Globus pallidus (tissue), 1 donor: ENCODE results near the gene SETBP1.

Experiments used
- DNase-seq: peaks from one replicate; pipeline ENCODE4 v3.0.0-alpha.2; 2015; ENCODE audit warnings: low spot score

SETBP1 gene

DNA sequence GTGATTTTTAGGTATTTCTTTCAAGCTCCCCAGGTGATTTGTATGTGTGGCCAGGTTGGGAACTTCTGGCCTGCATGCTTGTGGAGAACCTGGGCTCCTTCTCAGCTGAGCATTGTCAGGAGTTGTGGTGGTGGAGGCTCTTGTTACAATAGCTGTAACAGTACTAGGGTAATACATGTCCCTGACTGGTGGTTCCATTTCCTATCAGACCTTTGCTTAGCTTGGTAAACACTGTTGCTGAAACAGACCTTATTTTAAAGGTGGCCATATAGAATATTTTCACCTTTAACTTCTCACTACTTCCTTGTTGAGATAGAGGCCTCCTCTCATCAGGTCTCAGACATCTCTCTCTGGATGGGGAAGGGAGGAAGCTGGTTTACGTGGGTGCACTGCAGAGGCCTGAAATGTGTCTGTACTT is 79.2 kb downstream of the SETBP1 start:
- no peak for DNase-seq

GRCh38 chr18:44761812-44762211 is 81.1 kb downstream of the SETBP1 start:
- no peak for DNase-seq

- no peak for DNase-seq
Observed at GRCh38 chr18:44763327-44763726, 82.6 kb downstream of the SETBP1 start.

DNA sequence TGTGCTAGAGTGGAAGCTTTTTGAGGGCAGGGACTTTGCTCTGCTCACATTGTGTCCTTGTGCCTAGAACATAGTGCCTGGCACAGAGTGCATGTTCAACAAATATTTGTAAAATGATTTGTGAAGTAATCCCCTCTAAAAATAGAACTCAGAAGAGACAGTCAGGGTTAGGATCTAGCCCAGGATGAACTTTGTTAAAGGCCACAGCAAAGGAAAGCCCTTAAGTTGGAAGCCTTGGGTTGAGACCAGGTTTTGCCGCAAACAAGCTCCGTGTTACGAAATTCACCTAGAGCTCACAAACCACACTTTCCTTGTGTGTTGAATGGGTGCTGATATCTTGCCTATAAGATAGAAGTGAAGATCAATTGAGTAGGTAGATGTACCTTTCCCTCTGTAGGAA is 84.2 kb downstream of the SETBP1 start:
- DNase-seq: no peak

DNA sequence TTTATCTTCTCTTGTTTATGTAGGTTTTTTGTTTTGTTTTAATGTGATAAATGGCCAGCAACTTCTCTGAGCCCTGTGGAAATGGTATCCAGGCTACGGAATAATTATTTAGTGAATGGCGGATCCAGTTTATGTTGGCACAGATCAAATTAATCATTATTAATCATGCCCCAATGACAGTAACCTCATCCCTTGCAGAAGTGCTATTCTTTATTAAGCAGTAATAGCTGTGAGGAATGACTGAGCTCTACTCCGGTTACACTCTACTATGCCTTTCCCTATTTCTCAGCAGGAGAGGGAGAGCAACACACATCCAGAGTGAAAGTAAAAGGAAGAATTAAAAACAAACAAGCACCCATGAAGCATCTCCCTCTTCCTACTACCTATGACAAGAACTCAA is 84.8 kb downstream of the SETBP1 start:
- no peak for DNase-seq

GRCh38 chr18:44766450-44766849 is 85.8 kb downstream of the SETBP1 start:
- no peak for DNase-seq

DNA sequence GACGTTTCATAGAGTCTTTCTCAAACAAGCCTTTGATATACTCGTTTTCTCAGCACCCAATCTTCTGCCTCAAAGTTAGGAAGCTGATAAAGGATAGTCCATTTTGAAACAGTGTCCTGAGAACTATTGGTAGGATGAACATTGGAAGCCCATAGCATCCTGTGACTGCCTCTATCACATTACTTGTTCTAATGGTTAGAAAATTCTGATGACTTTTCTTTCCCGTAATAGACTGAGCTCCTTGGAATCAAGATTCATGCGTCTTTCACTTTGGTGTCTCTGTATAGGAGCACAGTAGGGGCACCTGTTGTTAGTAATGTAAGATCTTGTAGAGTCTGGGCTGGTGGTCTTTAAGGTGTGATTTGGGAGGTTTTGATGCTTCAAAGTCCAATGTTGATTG is 87.1 kb downstream of the SETBP1 start:
- no peak for DNase-seq

DNA sequence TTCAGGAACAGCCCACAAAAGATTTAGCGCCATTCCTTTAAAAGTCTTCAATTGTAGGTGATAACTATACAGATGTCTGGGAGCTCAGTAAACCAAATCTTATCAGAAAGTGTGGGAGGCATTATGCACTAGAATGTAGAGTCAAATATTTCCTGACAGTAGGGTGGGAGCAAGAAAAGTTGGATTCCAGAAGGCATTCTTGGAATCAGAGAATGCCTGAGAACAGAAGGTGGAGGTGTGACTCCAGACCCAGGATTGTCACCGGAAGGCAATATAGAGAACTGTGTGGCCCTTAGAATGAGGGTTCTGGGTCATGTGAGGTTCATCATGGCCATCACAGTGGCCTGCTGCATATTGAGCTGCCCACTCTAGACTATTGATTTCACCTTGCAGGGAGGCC is 90.0 kb downstream of the SETBP1 start:
- no peak for DNase-seq

DNA sequence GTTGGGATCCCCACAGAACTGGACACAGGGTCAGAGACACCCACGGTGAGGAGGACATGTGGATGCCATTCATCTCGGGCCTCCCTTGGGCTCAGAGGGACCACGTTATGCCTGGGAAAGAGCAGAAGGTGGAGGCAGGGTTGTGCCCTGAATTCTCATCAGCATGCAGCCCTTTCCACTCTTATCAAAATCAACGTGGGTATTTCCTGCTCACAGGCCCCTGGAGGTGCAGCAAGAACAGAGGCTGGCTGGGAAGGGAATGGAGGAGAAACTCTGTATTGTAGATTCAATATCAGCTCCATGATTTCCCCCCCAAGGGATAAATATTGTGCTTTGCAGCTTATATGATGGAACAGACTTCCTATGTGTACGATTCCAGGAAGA is 90.9 kb downstream of the SETBP1 start:
- no peak for DNase-seq

DNA sequence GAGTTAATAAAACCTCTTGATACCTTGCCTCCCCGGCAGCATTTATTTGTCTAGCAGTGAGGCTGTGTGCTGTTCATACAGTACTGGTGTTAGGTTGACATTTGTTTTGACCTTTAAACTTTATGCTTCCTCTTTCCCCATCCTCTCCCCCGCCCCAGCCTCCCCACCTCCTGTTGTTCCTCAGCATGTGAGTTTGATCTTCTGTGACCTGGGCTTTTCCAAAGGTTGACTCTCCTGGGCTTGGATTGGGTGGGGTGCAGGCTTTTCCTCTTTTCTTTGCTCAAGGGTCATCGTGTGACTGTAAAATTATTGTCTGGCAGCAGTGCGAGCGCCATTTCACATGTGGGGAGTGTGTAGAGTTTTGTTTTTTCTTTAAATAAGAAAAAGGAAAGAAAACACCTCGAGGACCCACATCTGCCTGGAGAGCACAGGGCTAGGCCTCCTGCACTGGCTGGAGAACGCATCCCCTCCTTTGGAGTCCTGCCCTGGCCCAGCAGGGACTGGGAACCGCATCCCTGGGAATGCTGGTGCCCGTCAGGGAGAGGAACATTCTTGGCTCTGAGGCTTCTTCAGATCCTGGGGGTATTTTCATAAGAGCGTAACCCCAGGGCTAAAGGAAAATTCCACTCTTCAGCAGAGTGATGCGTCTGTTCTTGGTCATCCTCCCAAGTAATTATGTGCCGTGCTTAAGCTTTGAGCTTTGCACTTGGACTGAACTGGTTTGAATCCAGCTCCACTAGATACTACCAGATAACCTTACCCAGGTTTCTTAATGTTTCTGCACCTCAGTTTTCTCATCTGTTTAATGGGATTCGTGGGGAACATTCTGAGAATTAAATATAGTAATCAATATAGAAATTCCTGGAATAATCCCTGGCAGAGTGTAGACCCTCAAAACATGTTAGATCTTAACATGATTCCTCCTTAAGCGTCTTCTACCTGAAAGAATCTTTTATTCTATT is 91.5 kb downstream of the SETBP1 start:
- DNase-seq: no peak

GRCh38 chr18:44773640-44774155 is 93.0 kb downstream of the SETBP1 start:
- no peak for DNase-seq

DNA sequence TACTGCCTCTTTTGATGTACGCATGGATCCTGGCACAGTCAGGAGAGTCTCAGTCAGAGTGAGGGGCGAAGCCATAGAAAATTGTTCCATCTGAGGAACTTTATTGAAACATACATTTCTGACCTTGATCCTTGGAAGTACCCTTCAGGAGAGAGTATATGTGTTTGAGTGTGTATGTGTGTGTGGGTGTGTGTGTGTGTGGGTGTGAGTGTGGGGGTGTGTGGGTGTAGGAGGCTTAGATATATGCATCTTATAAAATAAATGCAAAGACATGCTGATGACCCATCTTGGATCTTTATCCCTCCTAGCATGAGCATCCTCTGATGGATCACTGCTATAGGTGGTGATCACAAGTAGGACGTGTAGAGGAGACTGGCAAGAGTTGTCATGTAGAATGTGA is 93.5 kb downstream of the SETBP1 start:
- DNase-seq: no peak

GRCh38 chr18:44777457-44778192 is 96.9 kb downstream of the SETBP1 start:
- DNase-seq: no peak

DNA sequence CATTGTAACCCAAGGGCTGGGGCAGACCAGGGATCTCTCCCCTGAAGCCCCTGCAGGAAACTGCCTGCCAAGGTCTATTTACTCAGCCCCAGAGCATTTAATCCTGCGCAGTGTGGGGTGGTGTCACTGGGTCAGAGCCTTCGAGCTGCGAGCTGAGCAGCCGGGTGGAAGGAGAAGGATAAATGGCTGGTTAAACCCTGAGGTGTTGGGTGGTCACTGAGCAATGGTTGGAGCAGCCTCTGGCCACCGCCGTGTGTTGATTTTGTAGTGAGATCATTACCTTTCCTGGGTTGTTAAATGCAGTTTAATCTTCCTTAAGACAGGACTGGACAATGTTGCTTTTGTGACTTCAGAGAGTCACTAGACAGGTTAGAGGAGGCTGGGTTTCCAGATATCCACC is 98.1 kb downstream of the SETBP1 start:
- no peak for DNase-seq

- DNase-seq: no peak
Observed at GRCh38 chr18:44779753-44780292, 99.1 kb downstream of the SETBP1 start.

- DNase-seq: no peak
Observed at GRCh38 chr18:44781886-44782285, 101.2 kb downstream of the SETBP1 start.

DNA sequence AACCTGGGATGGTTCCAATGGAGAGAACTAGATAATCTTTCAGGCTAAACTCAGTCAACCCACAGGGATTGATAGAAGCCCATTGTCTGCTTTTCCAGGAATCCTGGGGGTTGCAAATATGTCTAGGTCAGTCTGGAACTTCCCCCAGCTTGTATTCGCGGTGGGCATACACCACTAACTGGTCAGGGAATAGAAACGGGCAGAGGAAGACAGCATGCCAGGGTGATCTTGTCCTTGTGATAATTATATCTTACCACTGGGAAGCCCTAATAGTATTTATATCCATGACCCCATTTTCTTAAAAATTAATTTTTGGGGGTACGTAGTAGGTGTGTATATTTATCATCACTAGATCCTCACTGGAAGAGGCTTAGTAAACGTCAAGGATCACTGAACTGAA is 101.9 kb downstream of the SETBP1 start:
- DNase-seq: no peak

- DNase-seq: no peak
Observed at GRCh38 chr18:44783371-44783770, 102.7 kb downstream of the SETBP1 start.

- no peak for DNase-seq
Observed at GRCh38 chr18:44786257-44786656, 105.6 kb downstream of the SETBP1 start.

DNA sequence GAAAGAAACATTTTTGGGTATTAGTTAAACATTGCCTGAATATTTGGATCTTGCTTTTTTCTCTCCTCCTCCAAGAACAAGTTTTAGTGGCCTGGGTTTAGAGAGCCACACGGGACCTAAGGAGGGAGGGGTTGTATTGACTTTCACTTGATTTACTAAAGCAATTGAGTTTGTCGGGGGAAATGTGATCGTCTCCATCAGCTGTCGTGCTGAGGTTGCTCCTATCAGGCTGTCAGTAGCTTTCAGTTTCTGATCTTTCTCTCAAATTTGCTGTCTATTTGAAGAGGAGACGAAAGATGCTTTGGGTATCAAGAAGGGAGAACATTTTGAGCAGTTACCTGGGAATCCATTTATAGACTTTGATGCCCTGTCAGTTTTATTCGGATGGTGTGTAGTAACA is 106.0 kb downstream of the SETBP1 start:
- DNase-seq: no peak

- no peak for DNase-seq
Observed at GRCh38 chr18:44788334-44788733, 107.6 kb downstream of the SETBP1 start.

GRCh38 chr18:44789710-44790109 is 109.0 kb downstream of the SETBP1 start:
- no peak for DNase-seq

- no peak for DNase-seq
Observed at GRCh38 chr18:44790860-44791259, 110.2 kb downstream of the SETBP1 start.
